ENCODE data around the gene POPDC2.

The POPDC2 gene

GRCh38 chr3:119677641-119677934, 17.2 kb upstream of the POPDC2 start:
- TF ChIP-seq GATA2 (IDR thresholded peaks at IDR 0.05; ENCODE audit: low read depth, low read length) (no peak), GATA3 (IDR thresholded peaks at IDR 0.05; ENCODE audit: low read depth, low read length) (no peak)

- TF ChIP-seq GATA3 (IDR thresholded peaks at IDR 0.05; ENCODE audit: low read depth, low read length) (no peak), GATA2 (IDR thresholded peaks at IDR 0.05; ENCODE audit: low read depth, low read length) (no peak)
Observed at GRCh38 chr3:119676771-119677640, 16.6 kb upstream of the POPDC2 start, which contains the start of gene COX17. Gene COX17 (minus strand): TSS chr3:119677406. CDS start chr3:119677310, 96 bp downstream.

- TF ChIP-seq GATA3 (IDR thresholded peaks at IDR 0.05; ENCODE audit: low read depth, low read length) (no peak), GATA2 (IDR thresholded peaks at IDR 0.05; ENCODE audit: low read depth, low read length) (no peak)
Observed at GRCh38 chr3:119676020-119676419, 15.6 kb upstream of the POPDC2 start.

- TF ChIP-seq GATA3 (IDR thresholded peaks at IDR 0.05; ENCODE audit: low read depth, low read length), result peak; percentile 57; the same call in 1 of the 2 replicates
- no peak for TF ChIP-seq GATA2 (IDR thresholded peaks at IDR 0.05; ENCODE audit: low read depth, low read length)
Observed at GRCh38 chr3:119675188-119675874, 14.9 kb upstream of the POPDC2 start.

- no peak for TF ChIP-seq GATA3 (IDR thresholded peaks at IDR 0.05; ENCODE audit: low read depth, low read length)
- TF ChIP-seq GATA2 (IDR thresholded peaks at IDR 0.05; ENCODE audit: low read depth, low read length), result no peak
Observed at GRCh38 chr3:119673875-119674274, 13.5 kb upstream of the POPDC2 start.

- TF ChIP-seq GATA3 (IDR thresholded peaks at IDR 0.05; ENCODE audit: low read depth, low read length) (no peak), GATA2 (IDR thresholded peaks at IDR 0.05; ENCODE audit: low read depth, low read length) (no peak)
Observed at GRCh38 chr3:119672776-119673175, 12.4 kb upstream of the POPDC2 start.

- no peak for TF ChIP-seq GATA3 (IDR thresholded peaks at IDR 0.05; ENCODE audit: low read depth, low read length)
- no peak for TF ChIP-seq GATA2 (IDR thresholded peaks at IDR 0.05; ENCODE audit: low read depth, low read length)
Observed at GRCh38 chr3:119669906-119670570, 9.6 kb upstream of the POPDC2 start.

- TF ChIP-seq GATA3 (IDR thresholded peaks at IDR 0.05; ENCODE audit: low read depth, low read length) (no peak), GATA2 (IDR thresholded peaks at IDR 0.05; ENCODE audit: low read depth, low read length) (no peak)
Observed at GRCh38 chr3:119665954-119666559, 5.7 kb upstream of the POPDC2 start.

GRCh38 chr3:119664850-119665379, 4.5 kb upstream of the POPDC2 start:
- TF ChIP-seq GATA2 (IDR thresholded peaks at IDR 0.05; ENCODE audit: low read depth, low read length), result no peak
- no peak for TF ChIP-seq GATA3 (IDR thresholded peaks at IDR 0.05; ENCODE audit: low read depth, low read length)

- TF ChIP-seq GATA2 (IDR thresholded peaks at IDR 0.05; ENCODE audit: low read depth, low read length) (no peak), GATA3 (IDR thresholded peaks at IDR 0.05; ENCODE audit: low read depth, low read length) (no peak)
Observed at GRCh38 chr3:119664370-119664769, 4.0 kb upstream of the POPDC2 start.

GRCh38 chr3:119663885-119664284, 3.5 kb upstream of the POPDC2 start:
- no peak for TF ChIP-seq GATA2 (IDR thresholded peaks at IDR 0.05; ENCODE audit: low read depth, low read length)
- no peak for TF ChIP-seq GATA3 (IDR thresholded peaks at IDR 0.05; ENCODE audit: low read depth, low read length)

GRCh38 chr3:119662604-119663373, 2.4 kb upstream of the POPDC2 start:
- TF ChIP-seq GATA3 (IDR thresholded peaks at IDR 0.05; ENCODE audit: low read depth, low read length), result no peak
- TF ChIP-seq GATA2 (IDR thresholded peaks at IDR 0.05; ENCODE audit: low read depth, low read length), result no peak
